Pulmonary artery endothelial cell (primary cell): ENCODE measurements around the gene CBS. TPM values are rescaled to one million over a fixed set of nuclear protein-coding genes. Genes with fewer than 3 reads are reported as not detected.
"Not testable (repeated sequence)": the region's sequence is repeated elsewhere in the genome, so short reads cannot be mapped to it uniquely, and the experiment has no call there.

Experiments used
- DNase-seq: peaks from one replicate; pipeline ENCODE4 v3.0.0-alpha.2; 2011; ENCODE audit warnings: low read depth, low spot score
- total RNA-seq: library from RNA; depleted of rRNA; stranded (reverse); fragments of >200 nt; gene quantifications from 2 replicates; pipeline ENCODE4 v1.2.3, GENCODE V29; 2014

The CBS gene
- total RNA-seq, 1 donor from 2014 or later: 82.4 TPM

- DNase-seq: not testable (repeated sequence)
Observed at GRCh38 chr21:43068065-43068464, 7.6 kb downstream of the CBS start.

DNA sequence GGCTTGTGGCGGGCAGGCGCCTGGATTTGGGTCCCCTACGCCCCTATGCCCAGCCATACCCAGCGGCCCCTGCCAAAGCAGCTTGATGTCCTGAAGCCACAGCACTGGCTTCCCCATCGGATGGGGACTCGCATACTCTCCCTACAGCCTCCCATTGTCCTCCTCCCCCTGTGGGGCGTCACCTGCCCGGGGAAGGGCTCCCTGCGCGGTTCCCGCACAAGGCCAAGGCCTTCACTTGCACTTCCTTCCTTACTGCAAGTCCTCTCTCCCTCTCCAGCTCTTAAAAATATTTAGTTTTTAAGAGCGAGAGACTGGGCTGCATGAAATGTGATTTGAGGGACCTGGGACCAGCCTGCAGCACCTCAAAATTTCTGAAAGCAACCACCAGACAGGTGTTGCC is 8.9 kb downstream of the CBS start:
- DNase-seq: not testable (repeated sequence)

GRCh38 chr21:43065991-43066390 is 9.6 kb downstream of the CBS start:
- DNase-seq: not testable (repeated sequence)

GRCh38 chr21:43064265-43064917 is 11.2 kb downstream of the CBS start:
- DNase-seq: not testable (repeated sequence)

DNA sequence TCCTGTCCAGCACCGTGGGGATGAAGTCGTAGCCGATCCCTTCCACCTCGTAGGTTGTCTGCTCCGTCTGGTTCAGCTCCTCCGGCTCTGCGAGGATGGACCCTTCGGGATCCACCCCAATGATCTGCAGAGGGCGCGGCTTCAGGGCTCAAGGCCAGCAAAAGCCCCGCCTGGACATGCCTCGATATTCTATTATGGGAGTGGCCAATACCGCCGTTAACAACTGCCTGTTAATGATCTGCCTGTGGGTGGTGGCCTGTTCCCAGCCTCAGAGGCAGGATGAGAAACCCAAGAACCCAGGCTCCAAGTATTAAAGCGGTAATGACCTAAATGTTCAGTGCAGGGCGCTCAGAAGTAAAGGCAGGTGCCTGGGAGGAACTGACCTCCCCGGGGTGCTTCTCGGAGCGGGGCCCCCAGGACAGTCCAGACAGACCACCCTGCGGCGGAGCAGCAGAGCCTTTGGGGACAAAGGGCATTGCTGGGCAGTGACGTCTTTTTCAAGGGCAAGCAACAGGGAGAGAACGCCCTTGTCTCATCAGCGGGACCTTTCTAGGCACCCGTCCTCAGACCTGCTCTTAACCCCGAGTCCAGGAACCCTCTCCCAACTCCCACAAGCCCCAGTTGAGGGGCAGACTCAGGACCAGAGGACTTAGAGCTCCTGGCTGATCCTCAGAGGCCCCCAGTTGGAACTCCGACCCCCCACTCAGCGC is 12.5 kb downstream of the CBS start:
- not testable (repeated sequence) for DNase-seq

- not testable (repeated sequence) for DNase-seq
Observed at GRCh38 chr21:43053112-43053511, 22.5 kb downstream of the CBS start.

- not testable (repeated sequence) for DNase-seq
Observed at GRCh38 chr21:43045876-43046821, 29.5 kb downstream of the CBS start.

GRCh38 chr21:43045165-43045875 is 30.3 kb downstream of the CBS start:
- DNase-seq: not testable (repeated sequence)

GRCh38 chr21:43044547-43044946 is 31.1 kb downstream of the CBS start:
- not testable (repeated sequence) for DNase-seq

- DNase-seq: not testable (repeated sequence)
Observed at GRCh38 chr21:43043291-43043690, 32.3 kb downstream of the CBS start.

- DNase-seq: not testable (repeated sequence)
Observed at GRCh38 chr21:43042169-43042568, 33.5 kb downstream of the CBS start.

GRCh38 chr21:43038659-43039044 is 37.0 kb downstream of the CBS start:
- not testable (repeated sequence) for DNase-seq

DNA sequence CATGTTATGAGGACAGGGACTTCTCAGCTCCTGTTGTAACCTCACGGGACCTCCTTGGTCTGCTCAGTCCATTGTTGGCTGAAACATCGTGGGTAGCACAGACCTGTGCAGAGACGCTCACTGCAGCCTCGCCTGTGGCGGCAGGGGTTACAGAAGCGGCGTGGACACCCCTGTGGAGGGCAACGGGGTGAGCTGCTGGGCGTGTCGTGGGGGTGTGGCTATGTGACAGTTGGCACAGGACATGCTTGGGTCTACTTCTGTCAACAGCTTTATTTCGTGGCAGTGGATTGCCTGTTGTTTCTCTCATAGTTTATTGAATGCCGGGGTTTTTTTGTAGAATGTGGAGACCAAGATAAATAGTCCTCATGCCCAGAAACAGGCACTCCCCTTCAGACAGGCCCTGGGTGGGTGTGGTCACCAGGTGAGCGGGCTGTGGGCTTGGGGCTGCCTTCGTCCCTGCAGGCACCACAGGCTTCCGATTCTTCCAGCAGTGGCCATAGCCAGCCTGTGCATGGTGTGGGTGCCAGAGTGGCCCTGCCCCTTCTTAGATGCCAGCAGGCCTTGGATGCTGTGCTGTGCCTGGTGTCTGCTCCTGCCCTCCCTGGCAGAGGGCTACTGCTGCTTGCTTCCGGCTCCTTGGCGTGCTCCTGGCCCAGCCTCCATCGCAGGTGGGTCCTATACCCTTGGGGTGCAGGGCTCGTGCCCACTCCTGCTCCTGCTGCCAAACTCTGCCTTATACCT is 37.5 kb downstream of the CBS start:
- DNase-seq: not testable (repeated sequence)

DNA sequence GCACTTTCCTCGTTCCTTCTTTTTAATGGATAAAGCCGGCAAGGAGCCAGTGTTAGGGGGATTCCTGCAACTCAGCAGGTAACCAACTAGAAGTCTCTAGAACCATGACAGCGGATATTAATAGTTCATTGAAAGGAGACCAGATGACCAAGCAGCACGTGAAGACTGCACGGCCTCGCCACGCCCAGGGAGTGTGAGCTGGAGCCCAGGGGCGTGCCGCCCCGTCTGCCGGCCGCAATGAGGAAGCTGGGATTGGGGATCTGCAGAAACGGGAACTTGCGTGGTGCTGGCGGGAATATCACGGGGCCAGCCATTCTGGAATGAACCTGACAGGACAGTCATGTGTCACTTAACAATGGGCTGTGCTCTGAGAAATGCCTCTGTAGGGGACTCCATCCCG is 38.7 kb downstream of the CBS start:
- not testable (repeated sequence) for DNase-seq

DNA sequence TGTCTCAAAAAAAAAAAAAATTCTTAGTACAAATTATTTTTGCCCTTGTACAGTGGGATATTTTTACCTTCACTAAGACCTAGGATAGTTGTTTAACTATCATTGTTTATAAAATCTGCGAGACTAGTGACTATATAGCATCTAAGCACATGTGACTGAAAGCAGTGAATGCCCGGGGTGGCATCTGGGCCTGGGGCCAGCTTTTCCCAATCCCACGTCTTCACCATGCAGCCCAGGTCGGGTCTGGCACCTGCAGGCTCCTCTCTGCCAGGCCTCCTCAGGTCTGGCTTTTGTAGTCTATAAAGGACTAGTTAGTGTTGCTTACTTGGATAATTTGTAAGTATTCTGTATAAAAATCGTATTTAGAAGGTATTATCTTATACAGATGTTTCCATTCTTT is 40.8 kb downstream of the CBS start:
- no peak for DNase-seq

- no peak for DNase-seq
Observed at GRCh38 chr21:43034101-43034500, 41.5 kb downstream of the CBS start.

DNA sequence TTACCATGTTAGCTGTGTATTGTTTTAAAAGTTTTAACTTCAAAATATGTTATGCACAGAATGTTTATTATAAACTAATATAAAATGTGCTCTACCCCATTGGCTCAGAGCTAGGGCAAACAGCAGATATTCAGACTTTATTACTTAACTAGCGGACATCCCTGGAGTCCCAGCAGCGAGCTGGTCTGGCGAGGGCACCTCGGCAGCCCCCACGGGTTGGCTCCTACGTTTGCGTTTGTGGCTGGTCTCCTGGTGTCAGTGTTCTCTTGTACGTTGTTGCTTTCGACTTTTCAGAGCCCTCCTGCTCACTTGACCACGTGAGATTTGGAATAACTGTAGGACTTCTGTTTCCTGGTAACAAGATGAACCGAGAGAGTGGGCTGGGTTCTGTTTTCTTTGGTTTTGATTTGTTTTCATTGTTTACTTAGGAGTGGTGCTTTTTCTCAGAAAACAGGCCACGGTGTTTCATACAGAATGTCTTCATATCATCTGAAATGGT is 44.5 kb downstream of the CBS start:
- no peak for DNase-seq

DNA sequence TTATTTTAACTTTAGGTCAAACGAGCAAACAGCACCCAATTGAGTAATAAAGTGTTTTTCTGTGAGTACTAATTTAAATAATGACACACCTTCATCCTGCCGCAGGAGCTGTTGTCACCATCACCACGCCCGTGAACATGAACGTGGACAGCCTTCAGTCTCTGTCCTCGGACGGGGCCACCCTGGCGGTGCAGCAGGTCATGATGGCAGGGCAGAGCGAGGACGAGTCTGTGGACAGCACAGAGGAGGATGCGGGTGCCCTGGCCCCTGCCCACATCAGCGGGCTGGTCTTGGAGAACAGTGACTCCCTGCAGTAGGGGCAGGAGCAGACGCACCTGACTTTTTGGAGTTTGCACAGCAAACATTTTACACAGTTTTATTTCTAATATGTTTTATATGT is 45.9 kb downstream of the CBS start:
- DNase-seq: no peak

DNA sequence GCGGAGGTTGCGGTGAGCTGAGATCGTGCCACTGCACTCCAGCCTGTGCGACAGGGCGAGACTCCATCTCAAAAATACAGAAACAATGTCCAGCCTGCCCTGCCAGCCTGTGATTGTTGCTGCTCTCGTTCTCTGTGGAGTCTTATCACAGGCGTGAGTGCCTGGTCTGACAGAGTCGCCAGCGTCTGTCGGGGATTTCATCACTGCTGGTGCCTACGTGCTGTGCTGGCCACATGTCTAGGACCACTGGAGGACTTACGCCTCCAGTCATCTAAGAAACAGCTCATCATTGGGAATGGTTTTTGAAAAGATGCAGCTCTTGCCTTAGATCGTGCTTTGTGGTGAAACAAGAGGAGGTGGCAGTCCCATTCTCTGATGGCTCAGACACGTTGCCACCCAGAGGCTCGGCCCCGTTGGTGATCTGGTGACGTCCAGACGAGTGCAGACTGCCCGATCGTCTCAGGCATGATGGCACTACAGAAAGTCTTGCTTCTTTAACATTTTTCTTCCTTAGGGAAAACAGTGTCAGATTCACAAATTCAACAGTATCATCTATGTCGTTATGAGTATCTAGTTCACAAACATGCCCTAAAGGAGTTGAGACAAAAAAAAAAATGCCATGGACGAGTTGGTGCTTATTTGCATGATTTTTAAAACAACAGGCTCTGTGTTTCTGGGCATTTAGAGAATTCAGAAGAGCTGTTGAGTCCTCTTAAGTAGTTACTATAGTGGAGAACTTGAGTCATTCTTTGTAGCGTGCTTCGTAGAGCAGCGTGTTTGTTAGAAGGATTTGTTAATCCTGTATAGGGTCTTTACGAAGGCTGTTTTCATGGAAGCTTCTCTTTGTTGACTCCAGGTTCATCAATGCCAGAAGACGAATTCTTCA is 47.5 kb downstream of the CBS start:
- DNase-seq: no peak
